CD4-positive, alpha-beta memory T cell (primary cell): ENCODE data around the gene SEMA5B. TPM values are rescaled to one million over a fixed set of nuclear protein-coding genes. Genes with fewer than 3 reads are reported as not detected.

Source experiments
- CTCF ChIA-PET: fragments of 350-600 bp; sonication (Branson Sonifier 250); formaldehyde crosslinking; loops from one replicate; lab custom pipeline; 2021; ENCODE audit warnings: inconsistent platforms; ENCODE audit not compliant: partially characterized antibody; lab: Charles Lee
- POLR2A ChIA-PET: fragments of 350-600 bp; sonication (Branson Sonifier 250); formaldehyde crosslinking; loops from one replicate; lab custom pipeline; 2021; ENCODE audit not compliant: partially characterized antibody; lab: Charles Lee
- DNase-seq, 5 donors: peaks; one replicate each; pipeline versions ENCODE4 v3.0.0 to v3.0.0-alpha.2; 2020 to 2022; ENCODE audit warnings: mixed read lengths in 1 of 5
- H3K27ac ChIP-seq: one replicate; pipeline ENCODE4 v1.7.0; 2013; ENCODE audit warnings: low read depth, low read length
- H3K27me3 ChIP-seq: 2 replicates; pipeline ENCODE4 v1.7.0; 2013; ENCODE audit warnings: mild to moderate bottlenecking, low read length, moderate library complexity; ENCODE audit not compliant: insufficient read depth
- H3K36me3 ChIP-seq: 2 replicates; pipeline ENCODE4 v1.7.0; 2013; ENCODE audit warnings: mild to moderate bottlenecking, low read length, moderate library complexity; ENCODE audit not compliant: insufficient read depth
- H3K4me1 ChIP-seq: 2 replicates; pipeline ENCODE4 v1.7.0; 2013; ENCODE audit warnings: mild to moderate bottlenecking, low read length, moderate library complexity; ENCODE audit not compliant: insufficient read depth
- H3K4me3 ChIP-seq, 2 donors: one replicate each; pipeline ENCODE4 v1.7.0; 2013; ENCODE audit warnings: low read length in 2 of 2, mild to moderate bottlenecking in 1 of 2
- H3K9me3 ChIP-seq, 2 donors: one replicate each; pipeline ENCODE4 v1.7.0; 2013; ENCODE audit warnings: low read length in 2 of 2, control low read depth in 1 of 2; ENCODE audit not compliant: control insufficient read depth in 1 of 2
- H3K27ac Mint-ChIP-seq, 7 donors: one replicate each; pipeline ENCODE4 v1.8.0; 2020 to 2021; ENCODE audit warnings: mixed read lengths in 7 of 7, mild to moderate bottlenecking in 6 of 7, inconsistent platforms in 3 of 7, moderate library complexity in 3 of 7
- H3K27me3 Mint-ChIP-seq, 2 donors: one replicate each; pipeline ENCODE4 v1.8.0; 2020 to 2021; ENCODE audit warnings: mixed read lengths in 2 of 2
- H3K36me3 Mint-ChIP-seq, 2 donors: one replicate each; pipeline ENCODE4 v1.8.0; 2020 to 2021; ENCODE audit warnings: mixed read lengths in 2 of 2, inconsistent platforms in 1 of 2, mild to moderate bottlenecking in 1 of 2
- H3K4me1 Mint-ChIP-seq, 4 donors: one replicate each; pipeline ENCODE4 v1.8.0; 2020 to 2021; ENCODE audit warnings: mixed read lengths in 4 of 4, mild to moderate bottlenecking in 1 of 4
- H3K4me3 Mint-ChIP-seq, 8 donors: one replicate each; pipeline ENCODE4 v1.8.0; 2020 to 2021; ENCODE audit warnings: mixed read lengths in 8 of 8, mild to moderate bottlenecking in 7 of 8, moderate library complexity in 6 of 8, inconsistent platforms in 3 of 8
- H3K9me3 Mint-ChIP-seq, 8 donors: one replicate each; pipeline ENCODE4 v1.8.0; 2020 to 2021; ENCODE audit warnings: mixed read lengths in 8 of 8, mild to moderate bottlenecking in 5 of 8, inconsistent platforms in 3 of 8, moderate library complexity in 1 of 8
- intact Hi-C: fragments of 100-400 bp; cut with micrococcal nuclease; formaldehyde crosslinking; loops from one replicate; pipeline ENCODE4 v1.15.1; 2023
- polyA plus RNA-seq, 2 donors: library from polyadenylated mRNA; unstranded; fragments of 300-500 nt; fragmentation: Illumina TruSeq; gene quantifications; one replicate each; pipeline ENCODE4 v1.2.3, GENCODE V29; 2021
- total RNA-seq, 2 experiments: library from RNA; stranded (reverse); gene quantifications; one replicate each; pipeline ENCODE4 v1.2.3, GENCODE V29; 2021

The SEMA5B gene
- total and polyA plus RNA-seq, 4 experiments from 2014 or later, result not detected

DNA sequence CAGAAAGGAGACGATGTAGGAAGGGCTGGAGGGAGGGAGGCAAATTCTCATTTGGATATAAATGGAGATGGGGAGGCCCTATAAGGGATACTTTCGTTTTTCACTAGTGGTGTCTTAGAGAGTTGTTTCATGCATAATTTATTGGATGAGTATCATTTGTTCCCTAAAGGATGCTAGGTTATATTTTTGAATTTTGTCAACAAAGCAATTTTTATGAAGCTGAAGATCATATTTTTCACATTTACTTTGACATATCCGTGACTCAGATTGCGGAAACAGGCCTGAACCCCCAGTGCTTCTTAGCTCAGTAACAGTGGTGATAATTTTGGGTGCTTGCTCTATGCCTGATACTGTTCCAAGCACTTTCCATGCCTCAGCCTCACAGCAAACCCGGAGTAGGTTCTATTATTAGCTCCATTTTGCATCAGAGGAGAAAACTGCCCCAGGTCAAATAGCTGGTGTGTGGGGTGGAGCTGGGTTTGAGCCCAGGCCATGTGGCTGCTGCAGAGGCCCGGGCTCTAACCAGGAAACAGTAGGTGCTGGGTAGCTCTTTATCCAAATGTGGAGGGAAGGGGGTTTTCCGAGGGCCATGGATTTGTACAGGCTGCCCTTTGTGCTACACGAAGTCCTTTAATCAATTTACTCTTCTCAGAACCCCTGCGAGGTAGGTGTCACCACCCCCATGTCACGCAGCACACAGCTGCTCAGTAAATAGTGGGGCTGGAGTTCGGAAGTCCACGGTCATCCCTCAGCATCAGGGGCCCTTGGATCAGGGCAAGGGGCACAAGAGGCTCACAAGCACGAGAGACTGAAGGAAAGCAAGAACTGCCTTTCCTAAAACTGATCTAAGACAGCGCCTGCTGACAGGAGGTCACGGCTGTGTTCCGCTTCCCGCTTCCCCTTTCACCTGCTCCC lies 133.6 kb downstream of the SEMA5B start:
- POLR2A ChIA-PET, result no interaction called here
- Mint-ChIP-seq H3K36me3 (no peaks in the 10 kb centered on the region), H3K27ac (peak overlapping the region in 1 of 7 donors; percentile 7), H3K4me3 (no peak overlapping the region), H3K9me3 (no peaks in the 10 kb centered on the region), H3K4me1 (peaks cover 5 to 15% (median 10%) of the 10 kb centered on the region in 4 donors), H3K27me3 (peaks cover 3 to 7% of the 10 kb centered on the region in 2 donors)
- H3K27me3 ChIP-seq, result no peaks in the 10 kb centered on the region
- DNase-seq, result no peak
- no peak overlapping the region for H3K27ac ChIP-seq
- CTCF ChIA-PET, result no interaction called here
- no peaks in the 10 kb centered on the region for H3K36me3 ChIP-seq
- intact Hi-C loops, result no loop called here
- H3K4me3 ChIP-seq, result no peak overlapping the region
- H3K4me1 ChIP-seq, result no peaks in the 10 kb centered on the region
- H3K9me3 ChIP-seq, result no peaks in the 10 kb centered on the region

DNA sequence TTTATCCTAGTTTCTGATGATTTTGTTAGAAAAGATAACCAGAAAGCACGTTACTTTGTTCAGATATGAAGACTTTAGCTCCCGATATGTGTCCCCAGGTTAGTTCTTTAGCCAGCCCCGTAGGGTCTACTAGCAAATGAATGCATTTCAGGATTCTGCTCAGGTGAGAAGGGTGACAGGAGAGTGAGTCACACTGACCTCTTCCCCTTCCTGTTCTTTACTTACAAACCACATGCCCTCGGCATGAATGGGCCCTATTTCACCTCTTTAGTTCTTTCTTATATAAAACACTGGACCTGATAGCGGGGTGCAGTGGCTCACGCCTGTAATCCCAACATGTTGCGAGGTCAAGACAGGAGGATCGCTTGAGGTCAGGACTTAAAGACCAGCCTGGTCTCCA lies 134.3 kb downstream of the SEMA5B start:
- Mint-ChIP-seq H3K4me1 (peaks cover 5 to 15% (median 10%) of the 10 kb centered on the region in 4 donors), H3K4me3 (peak overlapping the region in 1 of 8 donors; percentile 0), H3K36me3 (no peaks in the 10 kb centered on the region), H3K27ac (peak overlapping the region in 1 of 7 donors; percentile 18), H3K27me3 (peaks cover under 1 to 3% of the 10 kb centered on the region in 2 donors), H3K9me3 (no peaks in the 10 kb centered on the region)
- intact Hi-C loops, result no loop called here
- DNase-seq, result no peak
- POLR2A ChIA-PET, result no interaction called here
- Histone ChIP-seq H3K36me3 (no peaks in the 10 kb centered on the region), H3K27me3 (no peaks in the 10 kb centered on the region), H3K4me1 (no peaks in the 10 kb centered on the region), H3K9me3 (no peaks in the 10 kb centered on the region), H3K27ac (no peak overlapping the region), H3K4me3 (no peak overlapping the region)
- CTCF ChIA-PET, result no interaction called here

DNA sequence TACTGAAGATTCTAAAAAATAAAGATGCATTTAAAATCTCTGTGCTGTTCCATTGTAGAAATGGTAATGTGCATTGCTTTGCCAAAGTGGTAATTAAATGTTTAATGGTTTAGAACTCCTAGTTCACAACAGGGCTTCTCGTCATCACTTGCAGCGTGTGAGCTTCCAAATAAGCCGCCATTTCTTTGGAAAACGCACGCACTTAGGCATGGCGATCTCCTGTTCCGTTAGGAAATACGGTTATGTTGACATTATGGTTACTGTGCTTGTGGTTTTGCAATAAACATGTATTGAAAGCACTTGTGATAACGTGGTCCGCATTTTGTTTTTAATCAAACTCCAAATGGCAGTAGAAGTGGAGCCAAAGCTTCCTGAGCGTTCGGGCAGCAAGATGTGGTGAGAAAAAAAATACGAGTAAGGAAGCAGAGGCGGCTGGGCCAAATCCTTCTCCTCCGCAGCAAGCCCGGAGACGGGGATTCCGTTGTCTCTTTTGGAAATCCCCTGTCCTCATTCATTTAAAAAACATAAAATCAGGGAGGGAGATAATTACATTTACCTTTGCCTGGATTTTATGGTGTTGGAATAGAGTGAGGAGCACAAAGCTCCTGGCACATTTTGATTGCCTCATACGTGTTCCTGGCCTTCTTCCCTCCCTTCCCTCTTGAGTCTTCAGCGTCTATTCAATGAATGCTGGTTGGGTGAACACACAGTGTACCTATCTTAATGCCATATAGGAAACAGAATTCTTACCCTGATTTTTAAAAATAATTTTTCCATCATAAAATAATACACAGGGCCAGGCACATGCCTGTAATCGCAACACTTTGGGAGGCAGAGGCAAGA lies 135.2 kb downstream of the SEMA5B start:
- H3K36me3 Mint-ChIP-seq, result no peaks in the 10 kb centered on the region
- CTCF ChIA-PET, result no interaction called here
- no peaks in the 10 kb centered on the region for H3K9me3 Mint-ChIP-seq
- DNase-seq, result no peak
- Histone ChIP-seq H3K27ac (no peak overlapping the region), H3K27me3 (no peaks in the 10 kb centered on the region), H3K36me3 (no peaks in the 10 kb centered on the region), H3K4me3 (no peak overlapping the region), H3K9me3 (no peaks in the 10 kb centered on the region), H3K4me1 (no peaks in the 10 kb centered on the region)
- H3K27me3 Mint-ChIP-seq, result peaks cover 0 to 3% of the 10 kb centered on the region in 2 donors
- POLR2A ChIA-PET, result no interaction called here
- intact Hi-C loops, result no loop called here
- H3K4me3 Mint-ChIP-seq, result no peak overlapping the region
- H3K4me1 Mint-ChIP-seq, result peaks cover 5 to 15% (median 10%) of the 10 kb centered on the region in 4 donors
- peak overlapping the region in 1 of 7 donors; percentile 26 for H3K27ac Mint-ChIP-seq

DNA sequence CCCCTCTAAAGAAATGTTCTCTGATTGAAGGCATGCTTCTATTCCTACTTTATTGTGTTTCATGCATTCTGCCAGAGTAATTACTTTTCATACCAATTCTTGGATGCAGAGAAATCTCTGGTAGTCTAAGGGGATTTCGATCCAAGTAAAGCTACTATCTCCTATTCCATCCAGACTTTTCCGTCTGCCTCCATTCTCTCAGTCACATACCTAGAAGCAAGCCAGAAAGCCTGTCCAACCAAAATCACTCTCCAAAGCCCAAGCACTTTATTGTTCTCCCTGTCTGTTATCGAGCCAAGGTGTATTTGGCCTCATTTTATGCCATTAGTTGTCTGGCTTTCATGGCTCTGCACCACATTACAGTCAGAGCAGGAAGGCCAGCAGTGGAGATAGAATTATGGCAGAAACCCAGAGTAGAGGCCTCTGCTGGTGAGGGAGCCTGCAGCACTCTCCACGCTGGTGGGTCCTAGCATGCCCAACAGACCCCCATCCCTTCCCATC lies 136.8 kb downstream of the SEMA5B start:
- intact Hi-C loops, result no loop called here
- Histone ChIP-seq H3K9me3 (no peaks in the 10 kb centered on the region), H3K4me3 (no peak overlapping the region), H3K27me3 (no peaks in the 10 kb centered on the region), H3K36me3 (no peaks in the 10 kb centered on the region), H3K4me1 (no peaks in the 10 kb centered on the region), H3K27ac (no peak overlapping the region)
- no peak overlapping the region for H3K4me3 Mint-ChIP-seq
- no peak for DNase-seq
- CTCF ChIA-PET, result no interaction called here
- peak overlapping the region in 1 of 7 donors; percentile 16 for H3K27ac Mint-ChIP-seq
- no peaks in the 10 kb centered on the region for H3K9me3 Mint-ChIP-seq
- H3K4me1 Mint-ChIP-seq, result peaks cover 5 to 15% (median 10%) of the 10 kb centered on the region in 4 donors
- POLR2A ChIA-PET, result no interaction called here
- no peaks in the 10 kb centered on the region for H3K27me3 Mint-ChIP-seq
- peaks cover 0 to under 1% of the 10 kb centered on the region in 2 donors for H3K36me3 Mint-ChIP-seq

DNA sequence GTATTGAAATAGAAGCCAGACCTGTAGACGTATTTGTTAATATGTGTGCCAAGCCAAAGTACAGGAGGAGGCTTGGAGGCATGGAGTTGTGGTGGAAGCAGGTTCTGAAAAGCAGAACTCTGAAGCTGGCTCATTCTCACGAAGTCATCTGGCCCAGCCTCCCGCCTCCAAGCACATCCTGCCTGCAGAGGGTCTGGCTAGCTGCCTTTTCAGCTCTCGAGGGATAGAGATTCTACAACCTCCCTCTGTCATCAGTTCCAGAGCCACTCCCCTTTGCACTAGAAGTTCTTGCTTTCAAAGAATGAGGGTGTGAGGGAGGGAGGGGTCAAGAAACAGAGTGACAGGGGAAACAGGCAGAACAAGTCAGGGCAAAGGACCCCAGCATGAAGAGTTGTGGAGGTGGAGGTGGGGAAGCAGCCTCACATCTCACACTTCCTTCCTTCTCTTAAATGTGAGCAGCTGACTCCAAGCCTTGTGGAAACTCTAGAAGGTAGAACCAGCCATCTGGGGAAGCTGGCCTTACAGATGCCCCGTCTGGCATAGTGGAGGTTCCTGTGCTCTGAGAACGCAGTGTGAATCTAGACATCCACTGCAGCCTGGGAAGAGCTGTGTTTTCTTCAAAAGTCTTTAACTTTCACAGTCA lies 137.4 kb downstream of the SEMA5B start:
- Mint-ChIP-seq H3K4me3 (no peak overlapping the region), H3K27ac (peak overlapping the region in 2 of 7 donors; percentile 16 to 26), H3K27me3 (no peaks in the 10 kb centered on the region), H3K4me1 (peaks cover 5 to 15% (median 10%) of the 10 kb centered on the region in 4 donors), H3K36me3 (peaks cover 0 to 4% of the 10 kb centered on the region in 2 donors), H3K9me3 (no peaks in the 10 kb centered on the region)
- CTCF ChIA-PET, result no interaction called here
- Histone ChIP-seq H3K27me3 (no peaks in the 10 kb centered on the region), H3K9me3 (no peaks in the 10 kb centered on the region), H3K36me3 (no peaks in the 10 kb centered on the region), H3K27ac (no peak overlapping the region), H3K4me3 (no peak overlapping the region), H3K4me1 (no peaks in the 10 kb centered on the region)
- intact Hi-C loops, result no loop called here
- POLR2A ChIA-PET, result no interaction called here
- no peak for DNase-seq

DNA sequence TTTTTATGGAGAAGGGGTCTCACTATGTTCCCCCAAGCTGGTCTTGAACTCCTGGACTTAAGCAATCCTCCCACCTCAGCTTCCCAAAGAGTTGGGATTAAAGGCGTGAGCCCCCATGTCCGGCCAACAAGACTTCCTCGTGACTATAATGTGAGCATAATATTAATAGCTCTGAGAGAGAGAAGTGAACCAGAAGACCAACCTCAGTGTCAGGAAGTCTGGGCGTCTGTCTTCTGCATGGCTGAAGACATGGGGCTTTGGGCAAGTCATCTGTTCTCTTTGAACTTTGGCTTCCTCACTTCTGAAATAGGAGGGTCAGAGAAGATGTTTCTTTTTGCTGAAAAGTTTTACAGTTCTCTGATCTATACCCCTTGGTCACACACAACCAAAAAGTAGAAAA lies 140.6 kb downstream of the SEMA5B start:
- Histone ChIP-seq H3K9me3 (no peaks in the 10 kb centered on the region), H3K36me3 (no peaks in the 10 kb centered on the region), H3K4me1 (no peaks in the 10 kb centered on the region), H3K4me3 (no peak overlapping the region), H3K27ac (no peak overlapping the region), H3K27me3 (no peaks in the 10 kb centered on the region)
- Mint-ChIP-seq H3K9me3 (no peaks in the 10 kb centered on the region), H3K27me3 (no peaks in the 10 kb centered on the region), H3K27ac (no peak overlapping the region), H3K4me3 (no peak overlapping the region), H3K36me3 (peaks cover 0 to 4% of the 10 kb centered on the region in 2 donors), H3K4me1 (peaks cover 0 to 5% (median 2%) of the 10 kb centered on the region in 4 donors)
- CTCF ChIA-PET, result no interaction called here
- intact Hi-C loops, result no loop called here
- POLR2A ChIA-PET, result no interaction called here
- DNase-seq, result no peak
